GM23248 (cell line): ENCODE results near the gene ATP6V0E1. TPM values are rescaled to one million over a fixed set of nuclear protein-coding genes. Genes with fewer than 3 reads are reported as not detected.

Experiments used
- DNase-seq: peaks from one replicate; pipeline ENCODE4 v3.0.0-alpha.2; 2015
- H2AFZ ChIP-seq: fragments of 200-600 bp; sonication (generic); 2 replicates; pipeline ENCODE4 v1.6.1; 2016; ENCODE audit warnings: antibody characterized with exemption
- H3F3A ChIP-seq: fragments of 200-600 bp; sonication (generic); 2 replicates; pipeline ENCODE4 v1.6.1; 2016; ENCODE audit warnings: mild to moderate bottlenecking, antibody characterized with exemption, mixed run types; ENCODE audit not compliant: insufficient read depth
- H3K27ac ChIP-seq: fragments of 200-600 bp; sonication (generic); 2 replicates; pipeline ENCODE4 v1.5.1; 2016; ENCODE audit warnings: mild to moderate bottlenecking
- H3K27me3 ChIP-seq: fragments of 200-600 bp; sonication (generic); replicated peaks from 2 replicates; pipeline ENCODE4 v1.6.1; 2016; ENCODE audit warnings: mild to moderate bottlenecking; ENCODE audit not compliant: insufficient read depth
- H3K36me3 ChIP-seq: fragments of 200-600 bp; sonication (generic); 2 replicates; pipeline ENCODE4 v1.6.1; 2016; ENCODE audit warnings: low read depth, mild to moderate bottlenecking
- H3K4me1 ChIP-seq: fragments of 200-600 bp; sonication (generic); 2 replicates; pipeline ENCODE4 v1.6.1; 2016; ENCODE audit warnings: mild to moderate bottlenecking; ENCODE audit not compliant: insufficient read depth
- H3K4me2 ChIP-seq: fragments of 200-600 bp; sonication (generic); one replicate; pipeline ENCODE4 v1.6.1; 2016; ENCODE audit warnings: mild to moderate bottlenecking; ENCODE audit not compliant: unreplicated experiment
- H3K4me3 ChIP-seq: fragments of 200-600 bp; sonication (generic); 2 replicates; pipeline ENCODE4 v1.5.1; 2016; ENCODE audit warnings: mild to moderate bottlenecking
- H3K79me2 ChIP-seq: fragments of 200-600 bp; sonication (generic); 2 replicates; pipeline ENCODE4 v1.6.1; 2016; ENCODE audit warnings: mild to moderate bottlenecking; ENCODE audit not compliant: insufficient read depth
- H3K9ac ChIP-seq: fragments of 200-600 bp; sonication (generic); 2 replicates; pipeline ENCODE4 v1.6.1; 2016; ENCODE audit warnings: mild to moderate bottlenecking
- H3K9me2 ChIP-seq: fragments of 200-600 bp; sonication (generic); 2 replicates; pipeline ENCODE4 v1.6.1; 2016; ENCODE audit warnings: mixed run types, mild to moderate bottlenecking, moderate library complexity; ENCODE audit not compliant: insufficient read depth
- H3K9me3 ChIP-seq: fragments of 200-600 bp; sonication (generic); one replicate; pipeline ENCODE4 v1.6.1; 2017; ENCODE audit warnings: low read depth
- H4K20me1 ChIP-seq: fragments of 200-600 bp; sonication (generic); 2 replicates; pipeline ENCODE4 v1.6.0; 2016; ENCODE audit not compliant: insufficient read depth
- EZH2 ChIP-seq: fragments of 200-600 bp; sonication (generic); IDR thresholded peaks from 2 replicates; pipeline ENCODE4 v1.6.1; 2018; ENCODE audit warnings: antibody characterized with exemption, mild to moderate bottlenecking; ENCODE audit not compliant: insufficient read depth, poor library complexity, severe bottlenecking
- EZH2phosphoT487 ChIP-seq: fragments of 200-600 bp; sonication (generic); IDR thresholded peaks from 2 replicates; pipeline ENCODE4 v1.6.1; 2018; ENCODE audit warnings: antibody characterized with exemption, moderate library complexity, mild to moderate bottlenecking, low read depth; ENCODE audit not compliant: insufficient read depth
- WGBS, 2 experiments: methylation state at CpG; one replicate each; pipeline ENCODE4 v1.1.6; 2015 to 2017; ENCODE audit warnings: low lambda C conversion rate in 2 of 2, low coverage in 1 of 2; ENCODE audit errors: missing lambda C conversion rate in 2 of 2; 5-methylcytosine and 5-hydroxymethylcytosine counted together
- in situ Hi-C: fragments of 300-500 bp; cut with MboI; formaldehyde crosslinking; loops from 2 replicates; pipeline ENCODE4 v1.15.0; 2020
- polyA plus RNA-seq: library from polyadenylated mRNA; unstranded; fragments of >200 nt; fragmentation: Nextera tagmentation; extraction: Ambion mirVana; gene quantifications from 2 replicates; pipeline ENCODE4 v1.2.1, GENCODE V29; 2016
- total RNA-seq: library from RNA; depleted of rRNA; stranded (reverse); fragments of >200 nt; shearing (Covaris generic); gene quantifications from 2 replicates; pipeline ENCODE4 v1.2.3, GENCODE V29; 2014

Gene ATP6V0E1
- total and polyA plus RNA-seq, 2 experiments from 2014 or later = 175 to 675 TPM

DNA sequence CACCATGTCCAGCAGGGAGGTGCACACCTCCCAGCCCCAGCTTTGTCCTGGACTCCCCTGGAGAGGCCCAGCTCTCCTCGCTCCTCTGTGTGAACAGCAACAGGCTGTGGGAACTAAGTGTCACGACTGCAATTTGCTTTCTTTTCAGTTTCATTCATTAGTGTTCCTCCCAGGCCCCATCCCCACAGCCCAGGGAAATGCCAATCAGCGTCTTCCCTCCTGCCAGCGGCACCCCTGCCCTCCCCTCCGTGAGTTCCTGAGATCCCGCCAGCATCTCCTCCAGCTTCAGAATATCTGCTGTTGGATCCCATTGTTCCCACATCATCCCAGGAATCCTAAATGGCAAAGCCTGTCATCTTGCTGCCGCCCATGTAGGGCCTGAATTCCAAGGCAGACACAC, 37.4 kb upstream of the ATP6V0E1 start:
- in situ Hi-C loops = loop anchor here (25.0 kb wide), 1 partner anchor 484 kb away; the partner anchor contains the start of gene SH3PXD2B
- 92 to 94% methylated on average over 7 of the region's 7 CpGs for WGBS, 2 experiments
- H3K9ac ChIP-seq = no peak overlapping the region
- H3K27me3 ChIP-seq = no peaks in the 10 kb centered on the region
- no peaks in the 10 kb centered on the region for H4K20me1 ChIP-seq
- no peak overlapping the region for H2AFZ ChIP-seq
- 0 out of 2 replicates have a peak, but pooled peaks cover 7% of the 10 kb centered on the region for H3K79me2 ChIP-seq
- TF ChIP-seq EZH2 (no peak), EZH2phosphoT487 (no peak)
- peaks cover 37% of the 10 kb centered on the region for H3F3A ChIP-seq
- no peak overlapping the region for H3K4me2 ChIP-seq
- no peak overlapping the region for H3K27ac ChIP-seq
- no peaks in the 10 kb centered on the region for H3K36me3 ChIP-seq
- DNase-seq = no peak
- no peaks in the 10 kb centered on the region for H3K9me2 ChIP-seq
- no peak overlapping the region for H3K4me3 ChIP-seq
- H3K4me1 ChIP-seq = peaks cover 32% of the 10 kb centered on the region
- no peaks in the 10 kb centered on the region for H3K9me3 ChIP-seq

DNA sequence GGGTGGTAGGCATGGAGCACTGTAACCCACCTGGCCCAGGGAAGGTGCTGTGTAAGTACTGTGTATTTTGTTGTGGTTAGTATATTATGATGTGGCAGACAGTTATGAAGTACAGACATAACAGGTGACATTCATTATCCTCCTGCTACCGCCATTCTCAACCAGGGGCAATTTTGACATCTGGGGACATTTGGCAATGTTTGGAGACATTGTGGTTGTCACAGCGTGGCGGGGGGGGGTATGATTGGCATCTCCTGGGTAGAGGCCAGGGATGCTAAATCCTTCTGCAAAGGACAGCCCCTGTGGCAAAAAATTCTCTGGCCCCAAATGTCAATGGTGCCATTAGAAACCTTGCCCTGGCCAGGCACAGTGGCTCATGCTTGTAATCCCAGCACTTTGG, 34.1 kb upstream of the ATP6V0E1 start:
- 87% methylated on average over 3 of the region's 3 CpGs for WGBS, 2 experiments
- H3K27ac ChIP-seq = no peak overlapping the region
- in situ Hi-C loops = loop anchor here (25.0 kb wide), 1 partner anchor 487 kb away; the partner anchor contains the start of gene SH3PXD2B

DNA sequence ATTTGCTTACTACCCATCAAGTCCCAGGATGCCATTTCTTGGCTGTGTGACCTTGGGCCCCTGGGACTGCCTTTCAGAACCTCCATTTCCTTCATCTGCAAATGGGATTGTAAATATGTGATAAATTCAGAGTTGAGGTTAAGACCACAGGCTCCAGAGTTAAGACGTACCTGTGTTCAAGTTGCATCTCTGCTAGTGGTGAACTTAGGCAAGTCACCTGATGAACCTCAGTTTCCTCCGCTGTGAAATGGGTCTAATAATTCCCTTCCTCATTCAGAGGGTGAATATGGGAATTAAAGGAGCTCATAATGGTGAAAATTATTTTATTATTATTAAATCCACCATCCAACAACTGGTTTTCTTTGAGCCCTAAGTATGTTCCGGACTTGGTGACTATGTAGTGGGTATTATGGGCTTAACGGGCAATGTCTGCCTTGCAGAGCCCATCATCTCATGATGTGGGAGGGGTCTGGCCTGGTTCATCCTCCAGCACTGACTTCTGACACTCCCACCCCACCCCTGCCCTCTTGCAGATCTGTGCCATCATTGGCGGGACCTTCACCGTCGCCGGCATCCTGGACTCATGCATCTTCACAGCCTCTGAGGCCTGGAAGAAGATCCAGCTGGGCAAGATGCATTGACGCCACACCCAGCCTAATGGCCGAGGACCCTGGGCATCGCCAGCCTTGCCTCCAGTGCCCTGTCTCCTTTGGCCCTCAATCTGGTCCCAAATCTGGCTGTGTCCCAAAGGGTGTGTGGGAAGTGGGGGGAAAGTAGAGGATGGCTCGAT, 33.2 kb upstream of the ATP6V0E1 start:
- H3K9me3 ChIP-seq = no peaks in the 10 kb centered on the region
- H3K27ac ChIP-seq = peak overlapping the region; percentile 99; the same call in 1 of the 2 replicates
- WGBS, 2 experiments = 91 to 93% methylated on average over 11 to 12 of the region's 12 CpGs
- no peaks in the 10 kb centered on the region for H4K20me1 ChIP-seq
- DNase-seq = no peak
- H2AFZ ChIP-seq = no peak overlapping the region
- H3K4me1 ChIP-seq = peaks cover 41% of the 10 kb centered on the region
- H3K4me2 ChIP-seq = no peak overlapping the region
- in situ Hi-C loops = no loop called here
- peaks cover 46% of the 10 kb centered on the region for H3F3A ChIP-seq
- H3K9me2 ChIP-seq = no peaks in the 10 kb centered on the region
- TF ChIP-seq EZH2phosphoT487 (no peak), EZH2 (no peak)
- no peak overlapping the region for H3K4me3 ChIP-seq
- 0 out of 2 replicates have a peak, but pooled peaks cover 7% of the 10 kb centered on the region for H3K79me2 ChIP-seq
- no peak overlapping the region for H3K9ac ChIP-seq
- H3K27me3 ChIP-seq = no peaks in the 10 kb centered on the region
- no peaks in the 10 kb centered on the region for H3K36me3 ChIP-seq

More for the DNA sequence above, 34.1 kb upstream of the ATP6V0E1 start:
- Histone ChIP-seq H3K79me2 (0 out of 2 replicates have a peak, but pooled peaks cover 7% of the 10 kb centered on the region), H3K4me1 (peaks cover 41% of the 10 kb centered on the region), H3F3A (peaks cover 45% of the 10 kb centered on the region), H4K20me1 (no peaks in the 10 kb centered on the region), H3K36me3 (no peaks in the 10 kb centered on the region), H3K27me3 (no peaks in the 10 kb centered on the region), H3K4me2 (no peak overlapping the region), H3K4me3 (no peak overlapping the region), H2AFZ (no peak overlapping the region), H3K9me2 (no peaks in the 10 kb centered on the region), H3K9me3 (no peaks in the 10 kb centered on the region), H3K9ac (no peak overlapping the region)
- no peak for DNase-seq
- TF ChIP-seq EZH2phosphoT487 = no peak
- no peak for TF ChIP-seq EZH2

DNA sequence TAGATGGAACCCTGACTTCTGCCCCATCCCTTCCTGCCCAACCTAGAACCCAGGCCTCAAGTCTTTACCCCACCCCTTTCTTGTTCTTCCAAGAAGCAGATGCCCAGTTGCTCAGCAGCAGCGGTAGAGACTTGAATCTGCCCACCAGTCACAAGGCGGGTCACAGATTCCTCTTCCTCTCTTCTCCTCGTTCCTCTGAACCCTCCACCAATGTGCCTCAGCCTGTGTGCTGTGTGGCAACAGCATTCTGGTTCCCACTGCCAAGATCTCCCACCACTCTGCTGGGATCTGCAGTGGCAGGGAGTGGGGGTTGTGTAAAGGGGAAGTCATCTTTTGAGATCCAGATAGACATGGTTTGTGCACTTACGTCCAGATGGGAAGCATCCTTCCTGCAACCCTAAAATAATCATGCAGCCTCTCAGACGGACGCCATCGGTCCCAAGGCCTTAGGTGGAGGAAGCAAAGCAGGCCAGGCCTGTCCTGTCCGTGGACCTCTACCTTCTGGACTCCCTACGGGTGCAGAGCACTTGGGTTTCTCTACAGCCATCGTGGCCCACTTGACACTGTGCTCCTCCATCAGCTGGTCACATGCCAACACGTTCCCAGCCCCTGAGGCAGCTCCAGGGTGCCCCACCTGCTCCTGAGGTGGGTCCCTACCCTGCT, 32.1 kb upstream of the ATP6V0E1 start:
- WGBS, 2 experiments = 72 to 73% methylated on average over 11 of the region's 11 CpGs
- H3K4me3 ChIP-seq = no peak overlapping the region
- no peaks in the 10 kb centered on the region for H3K9me2 ChIP-seq
- H2AFZ ChIP-seq = no peak overlapping the region
- DNase-seq = no peak
- H3K79me2 ChIP-seq = 0 out of 2 replicates have a peak, but pooled peaks cover 6% of the 10 kb centered on the region
- TF ChIP-seq EZH2phosphoT487 (no peak), EZH2 (no peak)
- no peaks in the 10 kb centered on the region for H3K9me3 ChIP-seq
- no peaks in the 10 kb centered on the region for H3K27me3 ChIP-seq
- H3K4me1 ChIP-seq = peaks cover 49% of the 10 kb centered on the region
- peak overlapping the region; percentile 99 for H3K27ac ChIP-seq
- H3K36me3 ChIP-seq = no peaks in the 10 kb centered on the region
- in situ Hi-C loops = no loop called here
- peak overlapping the region; percentile 22 for H3K4me2 ChIP-seq
- peak overlapping the region; percentile 44 for H3K9ac ChIP-seq
- no peaks in the 10 kb centered on the region for H4K20me1 ChIP-seq
- H3F3A ChIP-seq = peaks cover 54% of the 10 kb centered on the region
